Measurements from ENCODE around the gene C10orf88.

C10orf88 gene, protein sequence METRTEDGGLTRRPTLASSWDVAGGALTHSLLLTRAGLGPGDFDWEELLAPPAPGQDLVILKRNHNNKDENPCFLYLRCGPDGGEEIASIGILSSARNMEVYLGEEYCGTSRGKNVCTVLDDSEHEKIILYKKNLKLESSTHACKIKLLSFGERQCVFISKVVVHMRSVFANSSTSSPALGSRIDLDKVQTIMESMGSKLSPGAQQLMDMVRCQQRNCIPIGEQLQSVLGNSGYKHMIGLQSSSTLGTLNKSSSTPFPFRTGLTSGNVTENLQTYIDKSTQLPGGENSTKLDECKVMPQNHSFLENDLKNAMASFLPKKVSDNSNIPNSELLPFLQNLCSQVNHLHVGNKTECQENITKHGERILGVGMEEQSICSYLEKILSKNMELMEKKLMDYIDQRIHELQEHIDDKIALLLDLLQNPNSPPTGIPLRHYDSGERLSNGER

GRCh38 chr10:122953902-122954730, at the start of gene C10orf88:
Gene C10orf88, minus strand, starts transcription at chr10:122954227. Its CDS starts 49 bp downstream, at chr10:122954178.
- peak; percentile 99 for DNase-seq (ENCODE audit: low read depth, low spot score)
- in situ Hi-C loops (cut with HindIII; ENCODE audit: low sequenced_read_pairs): no loop called here
- TF ChIP-seq, protein P1, sequence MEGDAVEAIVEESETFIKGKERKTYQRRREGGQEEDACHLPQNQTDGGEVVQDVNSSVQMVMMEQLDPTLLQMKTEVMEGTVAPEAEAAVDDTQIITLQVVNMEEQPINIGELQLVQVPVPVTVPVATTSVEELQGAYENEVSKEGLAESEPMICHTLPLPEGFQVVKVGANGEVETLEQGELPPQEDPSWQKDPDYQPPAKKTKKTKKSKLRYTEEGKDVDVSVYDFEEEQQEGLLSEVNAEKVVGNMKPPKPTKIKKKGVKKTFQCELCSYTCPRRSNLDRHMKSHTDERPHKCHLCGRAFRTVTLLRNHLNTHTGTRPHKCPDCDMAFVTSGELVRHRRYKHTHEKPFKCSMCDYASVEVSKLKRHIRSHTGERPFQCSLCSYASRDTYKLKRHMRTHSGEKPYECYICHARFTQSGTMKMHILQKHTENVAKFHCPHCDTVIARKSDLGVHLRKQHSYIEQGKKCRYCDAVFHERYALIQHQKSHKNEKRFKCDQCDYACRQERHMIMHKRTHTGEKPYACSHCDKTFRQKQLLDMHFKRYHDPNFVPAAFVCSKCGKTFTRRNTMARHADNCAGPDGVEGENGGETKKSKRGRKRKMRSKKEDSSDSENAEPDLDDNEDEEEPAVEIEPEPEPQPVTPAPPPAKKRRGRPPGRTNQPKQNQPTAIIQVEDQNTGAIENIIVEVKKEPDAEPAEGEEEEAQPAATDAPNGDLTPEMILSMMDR (IDR thresholded peaks at IDR 0.05; ENCODE audit: low read depth, low read length): no peak
- H3K4me3 ChIP-seq (ENCODE audit: low read depth, low read length): peak within 1 kb of the TSS; percentile 80

- no peak overlapping the region for H3K4me3 ChIP-seq (ENCODE audit: low read depth, low read length)
- TF ChIP-seq, protein P1 (IDR thresholded peaks at IDR 0.05; ENCODE audit: low read depth, low read length): no peak
- in situ Hi-C loops (cut with HindIII; ENCODE audit: low sequenced_read_pairs): no loop called here
- DNase-seq (ENCODE audit: low read depth, low spot score): no peak
Observed at GRCh38 chr10:123001370-123001769, 47.3 kb upstream of the C10orf88 start.

- TF ChIP-seq, protein P1 (IDR thresholded peaks at IDR 0.05; ENCODE audit: low read depth, low read length): no peak
- H3K4me3 ChIP-seq (ENCODE audit: low read depth, low read length): no peak overlapping the region
- no peak for DNase-seq (ENCODE audit: low read depth, low spot score)
- in situ Hi-C loops (cut with HindIII; ENCODE audit: low sequenced_read_pairs): no loop called here
Observed at GRCh38 chr10:123000155-123000554, 46.1 kb upstream of the C10orf88 start.

DNA sequence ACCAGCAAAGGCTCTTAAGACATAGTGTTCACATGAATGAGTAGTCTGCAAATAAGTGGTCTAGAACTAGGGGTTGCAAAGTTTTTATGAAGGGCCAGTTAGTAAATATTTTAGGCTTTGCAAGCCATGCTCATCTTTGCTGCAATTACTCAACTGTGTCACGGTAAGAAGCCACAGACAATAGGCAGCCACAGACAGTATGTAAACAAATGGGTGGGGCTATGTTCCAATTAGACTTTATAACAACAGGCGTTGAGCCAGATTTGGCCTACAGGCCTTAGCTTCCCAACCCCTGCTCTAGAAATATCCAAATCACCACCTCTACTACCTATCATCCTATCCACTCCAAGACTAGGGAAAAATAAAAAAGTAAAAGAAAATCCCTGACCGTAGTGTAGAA, 45.3 kb upstream of the C10orf88 start:
- in situ Hi-C loops (cut with HindIII; ENCODE audit: low sequenced_read_pairs): no loop called here
- no peak for DNase-seq (ENCODE audit: low read depth, low spot score)
- H3K4me3 ChIP-seq (ENCODE audit: low read depth, low read length): no peak overlapping the region
- TF ChIP-seq, protein P1 (IDR thresholded peaks at IDR 0.05; ENCODE audit: low read depth, low read length): no peak

DNA sequence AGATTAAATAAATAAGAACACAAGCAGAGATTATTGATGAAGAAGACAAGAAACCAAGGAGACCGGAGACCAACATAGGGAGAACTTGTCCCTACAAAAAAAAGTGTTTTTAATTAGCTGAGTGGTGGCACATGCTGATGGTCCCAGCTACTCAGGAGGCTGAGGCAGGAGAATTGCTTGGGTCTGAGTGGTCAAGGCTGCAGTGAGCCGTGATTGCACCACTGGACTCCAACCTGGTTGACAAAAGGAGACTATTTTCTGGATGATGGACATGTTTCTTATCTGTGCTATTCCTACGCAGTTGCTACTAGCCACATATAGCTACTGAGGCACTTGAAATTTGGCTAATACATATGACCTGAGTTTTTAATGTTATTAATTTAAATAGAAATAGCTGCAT, 44.9 kb upstream of the C10orf88 start:
- in situ Hi-C loops (cut with HindIII; ENCODE audit: low sequenced_read_pairs): no loop called here
- TF ChIP-seq, protein P1 (IDR thresholded peaks at IDR 0.05; ENCODE audit: low read depth, low read length): no peak
- DNase-seq (ENCODE audit: low read depth, low spot score): no peak
- H3K4me3 ChIP-seq (ENCODE audit: low read depth, low read length): no peak overlapping the region

DNA sequence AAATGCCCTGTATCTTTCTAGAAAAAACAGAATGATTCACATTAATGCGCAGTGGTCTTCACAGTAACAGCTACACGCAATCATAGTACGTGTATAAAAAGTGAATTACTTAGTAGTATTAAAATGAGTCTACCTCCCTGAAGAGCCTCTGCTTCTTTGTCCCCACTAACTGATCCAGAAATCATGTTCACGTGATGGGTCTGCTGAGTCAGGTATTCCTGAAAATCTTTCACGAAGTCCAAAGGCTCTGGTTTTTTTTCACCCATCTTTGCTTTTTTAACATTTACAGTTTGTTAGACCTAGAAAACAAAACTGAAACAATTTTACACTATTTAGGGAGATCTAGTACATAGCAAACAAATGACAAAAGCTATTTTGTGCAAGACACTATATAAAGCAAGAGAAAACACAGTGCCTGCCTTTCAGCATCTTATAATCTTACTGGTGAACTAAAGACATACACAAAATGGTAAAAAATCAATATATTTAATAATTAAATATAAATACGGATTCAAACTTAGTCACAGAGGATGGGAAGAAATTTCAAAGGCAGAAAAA, 44.4 kb upstream of the C10orf88 start:
- no peak for DNase-seq (ENCODE audit: low read depth, low spot score)
- in situ Hi-C loops (cut with HindIII; ENCODE audit: low sequenced_read_pairs): no loop called here
- H3K4me3 ChIP-seq (ENCODE audit: low read depth, low read length): no peak overlapping the region
- TF ChIP-seq, protein P1 (IDR thresholded peaks at IDR 0.05; ENCODE audit: low read depth, low read length): no peak
